ENCODE measurements around the gene RBPJ.
A peak's percentile ranks its signal among the peaks of the same experiment; 100 is the strongest.
"Not testable (repeated sequence)": the region's sequence is repeated elsewhere in the genome, so short reads cannot be mapped to it uniquely, and the experiment has no call there.

Gene RBPJ

GRCh38 chr4:26342328-26343037 is 21.7 kb downstream of the RBPJ start:
- DNase-seq (ENCODE audit: low spot score): peak; percentile 68

- peak; percentile 91 for DNase-seq (ENCODE audit: low spot score)
Measured at GRCh38 chr4:26343038-26343398, 22.2 kb downstream of the RBPJ start.

GRCh38 chr4:26344901-26345564 is 24.2 kb downstream of the RBPJ start:
- DNase-seq (ENCODE audit: low spot score): no peak

- no peak for DNase-seq (ENCODE audit: low spot score)
Measured at GRCh38 chr4:26345565-26345938, 24.7 kb downstream of the RBPJ start.

- no peak for DNase-seq (ENCODE audit: low spot score)
Measured at GRCh38 chr4:26346203-26346620, 25.4 kb downstream of the RBPJ start.

GRCh38 chr4:26349496-26349895 is 28.7 kb downstream of the RBPJ start:
- DNase-seq (ENCODE audit: low spot score): no peak

GRCh38 chr4:26351685-26352084 is 30.9 kb downstream of the RBPJ start:
- DNase-seq (ENCODE audit: low spot score): no peak

- DNase-seq (ENCODE audit: low spot score): no peak
Measured at GRCh38 chr4:26354491-26354890, 33.7 kb downstream of the RBPJ start.

- no peak for DNase-seq (ENCODE audit: low spot score)
Measured at GRCh38 chr4:26355392-26356052, 34.7 kb downstream of the RBPJ start.

GRCh38 chr4:26356081-26356501 is 35.3 kb downstream of the RBPJ start:
- DNase-seq (ENCODE audit: low spot score): no peak

GRCh38 chr4:26359521-26359920 is 38.7 kb downstream of the RBPJ start:
- DNase-seq (ENCODE audit: low spot score): not testable (repeated sequence)

GRCh38 chr4:26360273-26360672 is 39.5 kb downstream of the RBPJ start:
- DNase-seq (ENCODE audit: low spot score): no peak

GRCh38 chr4:26360864-26361263 is 40.0 kb downstream of the RBPJ start:
- no peak for DNase-seq (ENCODE audit: low spot score)

GRCh38 chr4:26361297-26361696 is 40.5 kb downstream of the RBPJ start:
- DNase-seq (ENCODE audit: low spot score): no peak

GRCh38 chr4:26362745-26363439 is 42.1 kb downstream of the RBPJ start:
- DNase-seq (ENCODE audit: low spot score): no peak

GRCh38 chr4:26365537-26366150 is 44.8 kb downstream of the RBPJ start:
- DNase-seq (ENCODE audit: low spot score): no peak

- DNase-seq (ENCODE audit: low spot score): no peak
Measured at GRCh38 chr4:26367811-26368210, 47.0 kb downstream of the RBPJ start.

- DNase-seq (ENCODE audit: low spot score): no peak
Measured at GRCh38 chr4:26368685-26369084, 47.9 kb downstream of the RBPJ start.

GRCh38 chr4:26369132-26369531 is 48.3 kb downstream of the RBPJ start:
- no peak for DNase-seq (ENCODE audit: low spot score)

- peak; percentile 53 for DNase-seq (ENCODE audit: low spot score)
Measured at GRCh38 chr4:26369581-26369980, 48.8 kb downstream of the RBPJ start.

- DNase-seq (ENCODE audit: low spot score): no peak
Measured at GRCh38 chr4:26372076-26372475, 51.3 kb downstream of the RBPJ start.

GRCh38 chr4:26372525-26373172 is 51.8 kb downstream of the RBPJ start:
- no peak for DNase-seq (ENCODE audit: low spot score)

All from globus pallidus (tissue), 1 donor.